GM18502 (cell line): ENCODE results near the gene ZNF761.
"Not testable (repeated sequence)": the region's sequence is repeated elsewhere in the genome, so short reads cannot be mapped to it uniquely, and the experiment has no call there.

Source experiments
- ATAC-seq: cut with Tn5 transposase; IDR thresholded peaks from one replicate; pipeline ENCODE4 v1.9.1; 2021; ENCODE audit warnings: mild to moderate bottlenecking; ENCODE audit not compliant: unreplicated experiment, poor library complexity

The ZNF761 gene

GRCh38 chr19:53455828-53456227, 24.0 kb downstream of the ZNF761 start:
- no peak for ATAC-seq

- not testable (repeated sequence) for ATAC-seq
Measured at GRCh38 chr19:53460131-53460721, 28.4 kb downstream of the ZNF761 start.

GRCh38 chr19:53461866-53462265, 30.1 kb downstream of the ZNF761 start:
- ATAC-seq, result no peak

- no peak for ATAC-seq
Measured at GRCh38 chr19:53462861-53463260, 31.1 kb downstream of the ZNF761 start.

- no peak for ATAC-seq
Measured at GRCh38 chr19:53463263-53463662, 31.5 kb downstream of the ZNF761 start.

- ATAC-seq, result peak; percentile 17
Measured at GRCh38 chr19:53466726-53467484, 35.1 kb downstream of the ZNF761 start.

GRCh38 chr19:53467485-53468262, 35.9 kb downstream of the ZNF761 start, which contains the start of gene ZNF813:
TSS of gene ZNF813 (plus strand) at chr19:53467733. CDS start at chr19:53483823, 16,090 bp downstream.
- peak; percentile 96 for ATAC-seq

- ATAC-seq, result not testable (repeated sequence)
Measured at GRCh38 chr19:53468628-53469027, 36.8 kb downstream of the ZNF761 start.

- no peak for ATAC-seq
Measured at GRCh38 chr19:53471916-53472315, 40.1 kb downstream of the ZNF761 start.

GRCh38 chr19:53474832-53475231, 43.0 kb downstream of the ZNF761 start:
- ATAC-seq, result not testable (repeated sequence)

- ATAC-seq, result not testable (repeated sequence)
Measured at GRCh38 chr19:53475470-53475869, 43.7 kb downstream of the ZNF761 start.

- not testable (repeated sequence) for ATAC-seq
Measured at GRCh38 chr19:53483751-53484150, 52.0 kb downstream of the ZNF761 start.

GRCh38 chr19:53485046-53486004, 53.5 kb downstream of the ZNF761 start:
- ATAC-seq, result no peak

- ATAC-seq, result no peak
Measured at GRCh38 chr19:53492153-53492552, 60.4 kb downstream of the ZNF761 start.

- not testable (repeated sequence) for ATAC-seq
Measured at GRCh38 chr19:53497311-53498023, 65.7 kb downstream of the ZNF761 start.

GRCh38 chr19:53498024-53498395, 66.2 kb downstream of the ZNF761 start:
- ATAC-seq, result not testable (repeated sequence)

- not testable (repeated sequence) for ATAC-seq
Measured at GRCh38 chr19:53503151-53503550, 71.4 kb downstream of the ZNF761 start.

- not testable (repeated sequence) for ATAC-seq
Measured at GRCh38 chr19:53503671-53504364, 72.0 kb downstream of the ZNF761 start.

GRCh38 chr19:53504365-53504703, 72.5 kb downstream of the ZNF761 start:
- ATAC-seq, result not testable (repeated sequence)
